ENCODE data around the gene MPZL3.
"Not testable (repeated sequence)": the region's sequence is repeated elsewhere in the genome, so short reads cannot be mapped to it uniquely, and the experiment has no call there.

Gene MPZL3

GRCh38 chr11:118213201-118213600 is 39.0 kb downstream of the MPZL3 start:
- no peak for DNase-seq (ENCODE audit: extremely low read depth in 1 of 2, low read depth in 1 of 2)

DNA sequence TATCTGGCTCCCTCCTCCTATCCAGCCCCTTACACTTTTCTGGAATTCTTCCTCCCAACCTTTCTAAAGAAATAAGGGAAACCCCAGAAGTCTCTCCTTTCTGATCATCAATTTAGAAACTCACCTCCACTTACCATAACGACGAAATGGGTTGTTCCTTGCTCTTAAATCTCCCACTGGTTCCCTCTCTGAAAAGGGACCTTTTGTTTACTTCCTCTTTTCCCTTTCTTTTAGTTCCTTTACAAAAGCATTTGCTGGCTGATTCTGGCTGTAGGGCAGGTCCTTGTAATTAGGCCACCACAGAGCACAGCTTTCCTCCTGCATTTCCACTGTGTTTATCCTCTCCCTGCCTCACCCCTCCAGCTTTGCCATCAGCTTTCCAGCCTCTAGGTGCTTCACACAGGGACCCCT is 39.4 kb downstream of the MPZL3 start:
- DNase-seq (ENCODE audit: extremely low read depth in 1 of 2, low read depth in 1 of 2), result no peak

GRCh38 chr11:118212131-118212725 is 39.9 kb downstream of the MPZL3 start:
- DNase-seq (ENCODE audit: extremely low read depth in 1 of 2, low read depth in 1 of 2), result no peak

DNA sequence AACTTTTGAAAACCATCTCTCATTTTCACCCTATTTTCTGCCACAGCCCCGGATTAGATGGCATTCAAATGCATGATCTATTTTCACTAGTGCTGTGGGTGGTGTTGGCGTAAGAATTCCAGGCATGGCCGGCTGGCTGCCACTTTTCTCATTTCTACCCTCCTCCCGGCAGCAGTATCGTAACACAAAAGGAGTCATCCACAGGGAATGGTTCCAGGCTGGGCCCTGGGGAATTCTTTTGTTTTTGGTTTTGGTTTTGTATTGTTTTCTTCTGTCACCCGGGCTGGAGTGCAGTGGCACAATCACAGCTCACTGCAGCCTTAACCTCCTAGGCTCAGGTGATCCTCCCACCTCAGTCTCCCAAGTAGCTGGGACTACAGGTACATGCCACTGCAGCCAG is 41.2 kb downstream of the MPZL3 start:
- no peak for DNase-seq (ENCODE audit: extremely low read depth in 1 of 2, low read depth in 1 of 2)

GRCh38 chr11:118210323-118210722 is 41.8 kb downstream of the MPZL3 start:
- DNase-seq (ENCODE audit: extremely low read depth in 1 of 2, low read depth in 1 of 2), result no peak

GRCh38 chr11:118209033-118209432 is 43.1 kb downstream of the MPZL3 start:
- DNase-seq (ENCODE audit: extremely low read depth in 1 of 2, low read depth in 1 of 2), result no peak

GRCh38 chr11:118207079-118207478 is 45.1 kb downstream of the MPZL3 start:
- no peak for DNase-seq (ENCODE audit: extremely low read depth in 1 of 2, low read depth in 1 of 2)

DNA sequence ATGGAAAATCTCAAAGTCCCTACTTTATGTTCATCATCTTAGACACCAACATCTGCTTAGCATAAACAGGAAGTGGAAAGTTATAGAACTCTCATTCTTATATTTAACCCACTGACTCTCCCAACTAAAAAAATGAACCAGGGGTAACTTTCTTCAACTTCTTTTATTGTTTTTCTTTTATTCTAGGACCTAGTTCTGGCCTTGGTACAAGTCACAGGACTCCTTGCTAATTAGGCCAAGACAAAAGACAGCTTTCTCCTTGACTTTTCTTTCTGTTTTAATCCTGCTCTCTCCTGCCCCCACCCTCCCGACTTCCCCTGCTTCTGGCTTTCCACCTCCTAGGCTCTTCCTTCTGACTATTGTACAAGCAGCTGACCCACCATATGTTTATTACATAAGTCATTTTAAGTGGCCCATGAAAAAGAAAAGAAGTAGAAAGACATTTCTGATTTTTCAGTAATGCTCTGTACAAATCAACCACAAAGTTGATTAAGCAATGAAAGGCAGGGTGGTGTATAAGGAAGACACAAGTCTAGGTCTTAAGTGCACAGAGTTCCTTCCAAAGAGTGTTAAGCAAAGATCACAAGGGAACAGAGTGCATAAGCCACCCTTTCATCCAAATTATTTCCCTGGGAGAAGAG is 45.7 kb downstream of the MPZL3 start:
- DNase-seq (ENCODE audit: extremely low read depth in 1 of 2, low read depth in 1 of 2), result no peak

GRCh38 chr11:118205606-118206378 is 46.4 kb downstream of the MPZL3 start:
- DNase-seq (ENCODE audit: extremely low read depth in 1 of 2, low read depth in 1 of 2), result no peak

DNA sequence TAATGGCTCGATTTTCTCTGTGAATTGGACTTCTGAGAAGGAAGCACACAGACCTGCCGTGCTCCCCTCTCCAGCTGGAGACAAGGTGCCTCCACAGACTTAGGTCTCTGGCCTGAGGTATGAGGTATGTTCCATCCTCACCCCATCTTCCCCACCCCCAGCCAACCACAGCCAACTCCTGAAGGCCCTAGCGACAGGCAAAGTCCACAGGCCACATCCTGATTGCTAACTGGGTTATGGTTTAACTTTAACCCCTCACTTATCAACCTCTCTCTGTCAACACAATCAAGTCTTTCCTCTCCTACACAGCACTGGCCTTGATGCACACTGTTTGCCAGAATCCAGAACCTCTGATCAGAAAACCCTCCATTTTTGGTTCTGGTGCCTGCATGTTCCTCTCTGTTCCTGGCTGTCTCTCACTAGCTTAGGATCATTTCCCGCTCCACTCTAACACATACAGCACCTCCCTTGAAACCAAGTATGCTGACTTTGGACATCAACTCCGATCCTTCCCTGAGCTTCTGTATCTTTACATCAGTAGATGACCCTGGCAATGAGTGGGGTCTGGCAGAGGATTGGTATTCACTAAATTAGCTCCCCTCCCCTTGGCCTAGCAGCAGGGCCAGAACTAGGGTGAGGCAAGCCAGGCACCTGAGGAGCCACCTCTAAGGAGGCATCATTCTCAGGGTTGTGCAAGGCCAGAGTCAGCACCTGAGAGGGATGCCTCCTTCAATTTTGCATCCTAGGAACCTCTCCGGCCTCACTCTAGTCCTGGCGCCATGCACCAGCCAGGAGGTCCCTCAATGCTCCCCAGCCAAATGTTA is 49.4 kb downstream of the MPZL3 start:
- peak; percentile 59 to 84 for DNase-seq (ENCODE audit: extremely low read depth in 1 of 2, low read depth in 1 of 2)

- DNase-seq (ENCODE audit: extremely low read depth in 1 of 2, low read depth in 1 of 2), result no peak
These were observed 50.2 kb downstream of the MPZL3 start for GRCh38 chr11:118201966-118202365.

- DNase-seq (ENCODE audit: extremely low read depth in 1 of 2, low read depth in 1 of 2), result peak in 1 of 2 donors; percentile 73
These were observed 51.1 kb downstream of the MPZL3 start for GRCh38 chr11:118200901-118201680.

DNA sequence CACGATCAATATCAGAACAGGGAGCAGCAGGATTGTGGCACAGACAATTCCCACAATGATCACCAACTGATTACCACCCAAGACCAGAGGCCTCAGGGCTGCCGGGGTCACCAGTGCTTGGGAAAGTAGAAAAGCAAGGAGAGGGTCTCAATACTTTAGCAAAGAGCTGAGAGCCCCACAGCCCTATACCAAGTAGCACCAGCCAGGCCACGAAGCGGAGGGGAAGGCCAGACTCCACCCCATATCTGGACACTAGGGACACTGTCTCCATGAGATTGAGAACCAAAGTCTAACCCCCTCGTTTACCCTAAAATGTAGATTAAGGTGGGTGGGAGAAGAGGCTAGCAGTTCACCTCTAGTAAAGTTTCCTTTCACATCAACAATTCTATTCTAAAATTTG is 51.7 kb downstream of the MPZL3 start:
- no peak for DNase-seq (ENCODE audit: extremely low read depth in 1 of 2, low read depth in 1 of 2)

- DNase-seq (ENCODE audit: extremely low read depth in 1 of 2, low read depth in 1 of 2), result no peak
These were observed 53.0 kb downstream of the MPZL3 start for GRCh38 chr11:118199135-118199534.

- peak; percentile 60 to 87 for DNase-seq (ENCODE audit: extremely low read depth in 1 of 2, low read depth in 1 of 2)
These were observed 53.8 kb downstream of the MPZL3 start for GRCh38 chr11:118198370-118198769.

DNA sequence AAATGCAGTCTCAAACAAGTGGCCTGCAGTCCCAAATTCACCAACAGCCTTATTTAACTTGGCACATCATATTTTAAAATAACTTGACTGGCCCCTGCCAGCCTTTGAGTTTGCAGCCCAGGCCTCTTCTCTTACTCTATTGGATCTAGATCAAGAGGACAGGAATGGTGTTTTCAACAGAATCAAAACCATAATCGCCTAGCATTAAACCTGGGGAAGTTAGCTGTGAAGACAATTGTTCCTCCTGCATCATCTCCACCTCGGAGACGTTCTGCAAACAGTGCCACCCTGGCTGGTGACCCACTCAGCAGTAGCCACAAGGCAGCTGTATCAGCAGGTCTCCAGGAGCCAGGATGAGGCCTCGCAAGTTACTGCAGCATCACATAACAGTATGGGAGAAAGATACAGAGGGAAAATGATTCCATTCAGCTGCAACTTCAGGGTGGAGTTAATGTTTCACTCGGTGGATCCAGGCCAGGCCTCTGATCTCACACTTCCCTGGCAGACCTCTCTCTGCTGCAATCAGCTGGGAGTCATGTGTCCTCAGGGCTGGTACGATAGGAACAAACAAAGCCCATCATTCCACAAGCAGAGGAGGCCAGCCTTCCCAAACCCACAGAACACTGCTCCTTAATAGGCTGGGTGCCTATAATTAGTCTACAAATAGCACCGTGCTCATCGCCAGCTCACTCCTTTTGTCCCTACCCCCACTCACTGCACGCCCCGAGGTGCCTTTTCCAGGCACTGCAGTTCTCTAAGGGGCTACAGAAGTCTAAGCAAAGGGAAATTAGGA is 57.1 kb downstream of the MPZL3 start:
- DNase-seq (ENCODE audit: extremely low read depth in 1 of 2, low read depth in 1 of 2), result no peak

GRCh38 chr11:118193910-118194566 is 58.1 kb downstream of the MPZL3 start:
- DNase-seq (ENCODE audit: extremely low read depth in 1 of 2, low read depth in 1 of 2), result no peak

DNA sequence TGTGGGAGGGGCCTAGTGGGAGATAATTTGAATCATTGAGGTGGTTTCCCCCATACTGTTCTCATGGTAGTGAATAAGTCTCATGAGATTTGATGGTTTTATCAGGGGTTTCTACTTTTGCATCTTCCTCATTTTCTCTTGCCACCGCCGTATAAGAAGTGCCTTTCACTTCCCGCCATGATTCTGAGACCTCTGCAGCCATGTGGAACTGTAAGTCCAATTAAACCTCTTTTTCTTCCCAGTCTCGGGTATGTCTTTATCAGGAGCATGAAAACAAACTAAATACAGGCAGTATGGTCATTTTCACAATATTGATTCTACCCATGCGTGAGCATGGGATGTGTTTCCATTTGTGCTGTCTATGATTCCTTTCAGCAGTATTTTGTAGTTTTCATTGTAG is 59.3 kb downstream of the MPZL3 start:
- not testable (repeated sequence) for DNase-seq (ENCODE audit: extremely low read depth in 1 of 2, low read depth in 1 of 2)

GRCh38 chr11:118190942-118191506 is 61.1 kb downstream of the MPZL3 start:
- DNase-seq (ENCODE audit: extremely low read depth in 1 of 2, low read depth in 1 of 2), result not testable (repeated sequence)
